Uterus (tissue), 2 donors: ENCODE measurements around the gene CDH4.

Source experiments
- POLR2A ChIP-seq, 2 donors: fragments of 450-650 bp; IDR thresholded peaks; one replicate each; pipeline ENCODE4 v1.6.1; 2016; ENCODE audit warnings: antibody characterized with exemption in 2 of 2, mild to moderate bottlenecking in 1 of 2, moderate library complexity in 1 of 2
- TF ChIP-seq, protein P1 (sequence below), 4 experiments: fragments of 200-600 bp in 2 of 4; fragments of 450-650 bp in 2 of 4; sonication (generic) in 2 of 4; IDR thresholded peaks; one replicate each; pipeline ENCODE4 v1.5.1; 2016 to 2019; ENCODE audit warnings: antibody characterized with exemption in 4 of 4, mild to moderate bottlenecking in 2 of 4, moderate library complexity in 1 of 4

DNA sequence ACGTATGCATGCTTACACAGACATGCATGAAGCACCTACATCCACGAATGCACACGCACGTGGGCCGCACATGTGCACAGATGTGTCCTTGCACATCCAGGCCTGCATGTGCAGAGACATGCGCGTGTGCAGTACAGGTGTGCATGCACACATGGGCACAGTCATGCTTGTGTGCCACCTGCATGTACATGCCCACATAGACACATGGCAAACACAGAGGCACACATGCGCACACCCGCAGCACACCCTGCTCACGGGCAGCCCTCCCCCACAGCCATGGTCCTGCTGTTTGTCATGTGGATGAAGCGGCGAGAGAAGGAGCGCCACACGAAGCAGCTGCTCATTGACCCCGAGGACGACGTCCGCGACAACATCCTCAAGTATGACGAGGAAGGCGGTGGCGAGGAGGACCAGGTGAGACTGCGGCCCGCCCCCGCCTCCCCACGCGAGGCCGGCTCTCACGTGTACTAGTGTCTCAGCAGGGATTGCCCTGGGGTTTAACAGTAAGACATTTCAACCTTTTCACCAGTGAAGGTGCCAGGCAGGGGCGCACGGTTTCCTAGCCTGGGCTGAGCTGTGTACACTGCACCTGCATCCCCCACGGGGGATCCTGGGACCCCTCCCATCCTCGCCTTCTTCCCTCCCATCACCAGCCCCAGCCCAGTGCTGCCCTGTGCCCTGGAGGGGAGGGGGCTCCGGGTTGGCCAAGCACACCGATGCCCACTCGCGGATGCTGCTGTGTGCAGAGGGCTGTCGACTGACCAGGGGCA, 680.8 kb downstream of the CDH4 start:
- TF ChIP-seq, protein P1, sequence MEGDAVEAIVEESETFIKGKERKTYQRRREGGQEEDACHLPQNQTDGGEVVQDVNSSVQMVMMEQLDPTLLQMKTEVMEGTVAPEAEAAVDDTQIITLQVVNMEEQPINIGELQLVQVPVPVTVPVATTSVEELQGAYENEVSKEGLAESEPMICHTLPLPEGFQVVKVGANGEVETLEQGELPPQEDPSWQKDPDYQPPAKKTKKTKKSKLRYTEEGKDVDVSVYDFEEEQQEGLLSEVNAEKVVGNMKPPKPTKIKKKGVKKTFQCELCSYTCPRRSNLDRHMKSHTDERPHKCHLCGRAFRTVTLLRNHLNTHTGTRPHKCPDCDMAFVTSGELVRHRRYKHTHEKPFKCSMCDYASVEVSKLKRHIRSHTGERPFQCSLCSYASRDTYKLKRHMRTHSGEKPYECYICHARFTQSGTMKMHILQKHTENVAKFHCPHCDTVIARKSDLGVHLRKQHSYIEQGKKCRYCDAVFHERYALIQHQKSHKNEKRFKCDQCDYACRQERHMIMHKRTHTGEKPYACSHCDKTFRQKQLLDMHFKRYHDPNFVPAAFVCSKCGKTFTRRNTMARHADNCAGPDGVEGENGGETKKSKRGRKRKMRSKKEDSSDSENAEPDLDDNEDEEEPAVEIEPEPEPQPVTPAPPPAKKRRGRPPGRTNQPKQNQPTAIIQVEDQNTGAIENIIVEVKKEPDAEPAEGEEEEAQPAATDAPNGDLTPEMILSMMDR (IDR thresholded peaks at IDR 0.05) = no peak
- no peak for TF ChIP-seq POLR2A (IDR thresholded peaks at IDR 0.05)
